PC-3 (cell line): ENCODE data around the gene CDH4.

Experiments used
- EZH2 ChIP-seq: fragments of 300-600 bp; sonication (generic); IDR thresholded peaks from one replicate; pipeline ENCODE4 v1.6.1; 2017; ENCODE audit warnings: antibody characterized with exemption, mild to moderate bottlenecking, low read length; ENCODE audit not compliant: unreplicated experiment
- EZH2phosphoT487 ChIP-seq: fragments of 300-600 bp; sonication (generic); IDR thresholded peaks from 2 replicates; pipeline ENCODE4 v1.6.1; 2018; ENCODE audit warnings: mild to moderate bottlenecking, antibody characterized with exemption, low read length, borderline replicate concordance
- TF ChIP-seq, protein P1 (sequence below): fragments of 300-600 bp; sonication (generic); conservative IDR thresholded peaks from 2 replicates; pipeline ENCODE4 v1.5.1; 2017; ENCODE audit warnings: antibody characterized with exemption, low read depth, mild to moderate bottlenecking, low read length

DNA sequence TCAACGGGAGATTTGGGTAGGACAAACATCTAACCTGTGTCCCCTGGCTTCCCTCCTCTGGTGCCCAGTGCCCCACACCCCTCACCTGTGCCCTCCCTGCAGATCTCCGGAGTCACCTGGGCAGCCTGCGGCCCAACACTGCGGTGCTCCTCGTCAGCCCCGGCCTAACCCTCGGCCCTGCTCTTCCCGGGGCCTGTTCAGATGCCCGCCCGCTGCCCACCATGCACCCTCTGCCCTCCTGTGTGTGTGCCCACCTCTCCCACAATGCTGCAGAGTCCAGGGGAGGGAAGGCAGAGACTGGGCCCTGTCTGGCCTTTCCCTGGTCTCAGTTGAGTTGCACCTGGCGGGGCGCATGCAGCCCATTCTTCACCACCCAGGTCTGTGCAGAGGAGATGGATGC, 349.3 kb downstream of the CDH4 start:
- TF ChIP-seq, protein P1, sequence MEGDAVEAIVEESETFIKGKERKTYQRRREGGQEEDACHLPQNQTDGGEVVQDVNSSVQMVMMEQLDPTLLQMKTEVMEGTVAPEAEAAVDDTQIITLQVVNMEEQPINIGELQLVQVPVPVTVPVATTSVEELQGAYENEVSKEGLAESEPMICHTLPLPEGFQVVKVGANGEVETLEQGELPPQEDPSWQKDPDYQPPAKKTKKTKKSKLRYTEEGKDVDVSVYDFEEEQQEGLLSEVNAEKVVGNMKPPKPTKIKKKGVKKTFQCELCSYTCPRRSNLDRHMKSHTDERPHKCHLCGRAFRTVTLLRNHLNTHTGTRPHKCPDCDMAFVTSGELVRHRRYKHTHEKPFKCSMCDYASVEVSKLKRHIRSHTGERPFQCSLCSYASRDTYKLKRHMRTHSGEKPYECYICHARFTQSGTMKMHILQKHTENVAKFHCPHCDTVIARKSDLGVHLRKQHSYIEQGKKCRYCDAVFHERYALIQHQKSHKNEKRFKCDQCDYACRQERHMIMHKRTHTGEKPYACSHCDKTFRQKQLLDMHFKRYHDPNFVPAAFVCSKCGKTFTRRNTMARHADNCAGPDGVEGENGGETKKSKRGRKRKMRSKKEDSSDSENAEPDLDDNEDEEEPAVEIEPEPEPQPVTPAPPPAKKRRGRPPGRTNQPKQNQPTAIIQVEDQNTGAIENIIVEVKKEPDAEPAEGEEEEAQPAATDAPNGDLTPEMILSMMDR: no peak
- TF ChIP-seq EZH2 (no peak), EZH2phosphoT487 (no peak)
